GM18909 (cell line): ENCODE data around the gene CISD1.
A peak's percentile ranks its signal among the peaks of the same experiment; 100 is the strongest.
"Not testable (repeated sequence)": the region's sequence is repeated elsewhere in the genome, so short reads cannot be mapped to it uniquely, and the experiment has no call there.

Experiments used
- ATAC-seq: cut with Tn5 transposase; IDR thresholded peaks from one replicate; pipeline ENCODE4 v1.9.1; 2021; ENCODE audit warnings: mild to moderate bottlenecking; ENCODE audit not compliant: unreplicated experiment, poor library complexity

The CISD1 gene

DNA sequence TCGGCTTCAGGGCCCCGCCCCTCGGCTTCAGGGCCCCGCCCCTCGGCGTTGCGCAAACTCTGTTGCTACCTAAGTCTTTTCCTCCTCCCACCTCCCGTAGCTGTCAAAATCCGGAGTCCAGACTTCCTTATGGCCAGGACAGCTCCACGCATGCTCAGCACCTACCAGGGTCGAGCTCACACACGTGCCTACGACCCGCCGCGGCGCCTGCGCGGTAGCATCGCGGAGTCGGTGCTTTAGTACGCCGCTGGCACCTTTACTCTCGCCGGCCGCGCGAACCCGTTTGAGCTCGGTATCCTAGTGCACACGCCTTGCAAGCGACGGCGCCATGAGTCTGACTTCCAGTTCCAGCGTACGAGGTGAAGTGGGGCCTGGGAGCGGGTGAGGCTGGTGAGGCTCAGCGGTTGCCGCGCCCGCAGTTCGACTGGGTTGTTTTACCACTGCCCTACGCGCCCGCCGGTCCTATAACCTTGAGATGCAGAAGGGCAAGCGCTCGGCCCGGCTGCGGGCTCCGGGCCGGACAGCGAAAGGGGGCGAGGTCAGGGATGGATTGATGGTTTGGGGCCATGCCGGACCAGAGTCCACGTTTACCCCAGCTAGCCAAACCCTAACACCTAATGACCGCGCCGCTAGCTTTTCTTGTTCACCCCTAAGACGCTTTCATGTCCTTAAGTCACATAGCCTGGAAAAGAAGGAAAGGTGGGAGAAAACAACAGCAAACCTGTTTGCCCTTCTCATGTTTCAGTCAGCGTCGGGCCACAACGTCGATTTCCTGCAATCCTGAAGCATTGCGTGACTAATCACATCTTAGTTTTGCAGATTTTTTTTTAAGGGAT, at the start of gene CISD1:
TSS of gene CISD1 (plus strand) at position 217 of the 836 bp plus-strand sequence. CDS start at position 329, 112 bp downstream.
- peak; percentile 62 for ATAC-seq

DNA sequence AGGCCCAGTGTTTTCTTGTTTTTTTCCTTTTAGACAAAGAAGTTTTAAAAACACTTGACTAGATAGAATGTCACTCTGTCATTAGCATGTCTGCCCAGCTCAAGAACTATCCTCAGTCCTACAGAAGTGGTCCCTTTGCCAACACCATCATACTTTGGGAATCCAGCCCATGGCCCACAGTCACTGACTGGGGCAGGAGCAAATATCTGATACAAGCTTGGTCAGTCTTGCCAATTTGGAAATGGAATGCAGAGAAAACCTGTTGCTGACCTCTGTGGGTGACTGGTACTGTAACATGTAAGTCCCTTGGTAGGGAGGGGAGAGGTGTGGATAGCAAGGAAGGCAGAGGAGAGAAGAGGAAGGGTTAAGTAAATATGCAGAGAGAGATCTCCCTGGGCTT, 49.1 kb upstream of the CISD1 start:
- ATAC-seq = no peak

DNA sequence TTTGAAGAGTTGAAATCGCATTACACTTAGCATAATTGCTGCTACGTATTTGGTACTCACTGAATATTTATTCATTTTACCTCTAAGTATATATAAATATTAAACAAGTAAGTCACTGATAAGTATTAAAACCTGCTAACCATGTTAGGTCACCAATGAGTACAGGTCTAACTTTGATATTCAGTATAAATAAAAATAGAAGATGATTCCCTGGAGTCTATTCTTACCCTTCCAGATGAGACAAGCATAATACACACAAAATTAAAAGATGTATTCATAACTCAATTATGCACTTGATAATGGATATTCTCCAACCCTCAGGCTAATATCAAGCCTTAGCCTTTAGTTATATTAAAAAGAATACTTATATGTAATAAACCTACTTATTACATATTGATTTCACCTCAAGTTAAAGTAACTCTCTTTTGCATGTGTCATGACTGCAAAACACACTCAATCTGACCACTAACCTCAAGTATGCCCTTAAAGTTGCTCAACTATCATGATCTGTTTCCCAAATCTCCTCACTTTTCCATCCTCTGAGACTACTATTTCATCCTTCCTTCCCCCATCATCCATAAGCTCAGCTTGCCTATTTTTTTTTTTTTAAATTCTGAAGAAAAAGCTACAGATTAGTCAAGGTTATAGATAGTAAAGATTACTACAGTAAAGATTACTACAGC, 48.1 kb upstream of the CISD1 start:
- no peak for ATAC-seq

DNA sequence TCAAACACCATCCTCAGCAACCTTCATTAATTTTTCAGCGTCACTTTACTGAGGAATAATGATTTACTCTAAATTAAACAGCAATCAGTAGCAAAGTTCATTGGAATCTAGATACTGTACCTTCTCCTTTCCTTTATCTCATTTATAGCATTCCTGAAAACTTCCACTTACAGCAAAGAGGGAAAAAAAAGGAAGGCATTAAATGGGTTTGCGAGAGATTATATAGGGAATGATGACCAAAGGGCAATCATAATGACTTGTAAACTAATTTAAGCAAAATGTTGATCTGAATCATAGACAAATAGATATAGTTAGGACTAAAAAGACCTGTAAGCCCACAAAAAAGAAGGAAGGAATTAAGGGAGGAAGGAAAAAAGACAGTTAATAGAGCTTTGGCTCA, 43.3 kb upstream of the CISD1 start:
- ATAC-seq = no peak

DNA sequence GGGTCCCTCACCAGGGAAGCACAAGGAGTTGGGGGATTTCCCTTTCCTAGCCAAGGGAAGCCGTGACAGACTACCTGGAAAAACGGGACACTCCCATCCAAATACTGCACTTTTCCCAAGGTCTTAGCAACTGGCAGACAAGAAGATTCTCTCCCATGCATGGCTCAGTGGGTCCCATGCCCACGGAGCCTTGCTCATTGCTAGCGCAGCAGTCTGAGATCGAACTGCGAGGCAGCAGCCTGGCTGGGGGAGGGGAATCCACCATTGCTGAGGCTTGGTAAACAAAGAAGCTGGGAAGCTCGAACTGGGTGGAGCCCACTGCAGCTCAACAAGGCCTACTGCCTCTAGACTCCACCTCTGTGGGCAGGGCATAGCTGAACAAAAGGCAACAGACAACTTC, 39.1 kb upstream of the CISD1 start:
- ATAC-seq = not testable (repeated sequence)

DNA sequence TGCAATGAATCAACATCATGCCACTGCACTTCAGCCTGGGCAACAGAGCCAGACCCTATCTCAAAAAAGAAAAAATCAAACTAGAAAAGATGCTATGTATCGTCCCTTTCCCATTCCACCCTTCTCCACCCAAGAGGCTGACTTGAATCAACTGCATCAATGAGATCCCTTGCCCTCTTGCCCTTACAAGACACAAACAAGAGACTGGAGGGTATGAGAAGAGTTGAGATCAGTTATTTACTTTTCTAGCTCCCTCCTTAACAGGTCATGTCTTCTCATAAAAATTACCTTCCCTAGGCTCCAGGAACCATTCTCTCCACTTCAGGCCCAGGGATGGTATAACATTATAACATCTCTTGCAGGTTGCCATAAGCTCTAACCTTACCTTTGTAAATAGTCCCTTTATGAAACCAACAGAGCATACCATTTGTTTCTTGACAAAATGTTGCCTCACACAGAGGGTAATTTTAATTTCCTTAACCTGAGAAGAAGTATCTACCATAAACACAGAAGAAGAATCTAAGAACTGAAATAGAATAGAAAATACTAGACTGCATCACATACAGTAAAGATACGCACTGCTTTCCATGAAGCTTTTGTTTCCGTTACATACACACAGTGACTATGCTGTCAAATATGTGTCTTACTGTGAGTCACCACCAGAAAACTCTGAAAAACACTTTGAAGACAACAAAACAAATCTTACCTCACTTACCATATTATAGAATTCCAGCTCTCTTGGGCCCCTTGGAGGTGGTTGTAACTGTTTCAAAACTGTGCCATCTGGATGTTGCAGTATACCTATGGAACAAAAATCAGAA, 31.7 kb upstream of the CISD1 start:
- ATAC-seq = no peak

DNA sequence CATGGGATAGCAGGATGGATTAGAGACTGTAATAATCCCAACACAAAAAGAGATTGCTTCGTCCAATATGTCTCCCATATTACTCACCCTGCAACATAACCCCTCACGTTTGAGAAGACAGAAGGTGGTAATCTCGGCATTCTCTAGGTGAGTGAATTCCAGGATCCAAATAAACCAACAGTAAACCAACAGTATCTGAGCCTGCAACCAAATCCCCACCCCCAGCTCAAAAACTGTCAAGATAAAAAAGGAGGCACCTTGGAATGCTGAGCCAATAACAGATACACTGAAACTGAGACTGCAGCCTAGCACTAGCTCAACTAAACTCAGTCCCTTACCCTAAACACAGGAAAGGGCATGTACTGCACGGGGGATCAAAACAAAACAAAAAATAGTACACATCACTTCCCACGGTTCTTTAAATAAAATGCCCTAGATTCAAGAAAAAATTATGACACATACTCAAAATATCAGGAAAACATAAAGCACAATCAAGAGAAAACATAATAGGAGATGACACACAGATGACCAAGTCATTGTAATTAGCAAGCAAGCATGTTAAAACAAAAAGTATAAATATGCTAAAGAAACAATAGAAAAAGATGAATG, 29.3 kb upstream of the CISD1 start:
- no peak for ATAC-seq

DNA sequence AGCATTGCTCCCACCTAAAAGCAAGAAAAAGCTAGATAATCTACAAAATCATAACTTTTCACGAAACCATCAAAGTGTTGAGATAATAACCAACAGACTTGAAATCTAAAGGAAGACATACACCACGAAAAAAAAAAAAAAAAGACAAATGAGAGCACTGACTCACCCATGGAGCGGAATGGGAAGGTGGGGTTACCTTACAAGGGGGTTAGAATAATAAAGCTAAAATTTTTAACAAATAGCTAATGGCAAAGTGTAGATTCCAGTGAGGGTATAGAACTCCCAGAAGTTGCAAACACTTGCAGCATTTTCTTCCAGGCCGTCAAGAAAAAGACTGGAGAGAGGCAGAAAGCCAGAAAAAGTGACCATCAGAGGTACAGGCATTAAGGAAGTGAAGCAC, 28.4 kb upstream of the CISD1 start:
- no peak for ATAC-seq

DNA sequence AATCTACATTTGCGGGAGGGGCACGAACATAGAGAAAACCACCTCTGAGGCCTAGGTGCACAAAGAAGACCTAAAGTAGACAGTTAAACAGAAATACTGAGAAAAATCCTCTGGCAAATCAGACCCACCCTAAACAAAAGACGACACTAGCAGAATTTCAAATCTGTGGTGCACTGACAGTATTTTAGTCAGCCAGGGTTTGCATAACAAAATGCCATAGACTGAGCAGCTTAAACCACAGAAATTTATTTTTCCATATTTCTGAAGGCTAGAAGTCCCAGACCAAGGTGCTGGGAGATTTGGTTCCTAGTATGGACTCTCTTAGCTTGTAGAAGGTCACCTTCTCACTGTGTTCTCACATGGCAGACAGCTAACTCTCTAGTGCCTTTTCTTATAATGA, 27.6 kb upstream of the CISD1 start:
- no peak for ATAC-seq

DNA sequence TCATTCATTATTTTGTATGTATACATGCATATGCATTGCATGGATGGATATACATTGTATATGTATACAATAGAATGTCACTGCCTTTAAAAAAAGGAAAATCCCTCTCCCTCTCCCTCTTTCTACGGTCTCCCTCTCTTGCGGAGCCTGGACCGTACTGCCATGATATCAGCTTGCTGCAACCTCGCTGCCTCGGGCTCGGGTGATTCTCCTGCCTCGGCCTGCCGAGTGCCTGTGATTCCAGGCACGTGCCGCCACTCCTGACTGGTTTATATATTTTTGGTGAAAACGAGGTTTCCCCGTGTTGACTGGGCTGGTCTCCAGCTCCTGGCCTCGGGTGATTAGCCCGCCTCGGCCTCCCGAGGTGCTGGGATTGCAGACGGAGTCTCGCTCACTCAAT, 25.7 kb upstream of the CISD1 start:
- ATAC-seq = no peak

DNA sequence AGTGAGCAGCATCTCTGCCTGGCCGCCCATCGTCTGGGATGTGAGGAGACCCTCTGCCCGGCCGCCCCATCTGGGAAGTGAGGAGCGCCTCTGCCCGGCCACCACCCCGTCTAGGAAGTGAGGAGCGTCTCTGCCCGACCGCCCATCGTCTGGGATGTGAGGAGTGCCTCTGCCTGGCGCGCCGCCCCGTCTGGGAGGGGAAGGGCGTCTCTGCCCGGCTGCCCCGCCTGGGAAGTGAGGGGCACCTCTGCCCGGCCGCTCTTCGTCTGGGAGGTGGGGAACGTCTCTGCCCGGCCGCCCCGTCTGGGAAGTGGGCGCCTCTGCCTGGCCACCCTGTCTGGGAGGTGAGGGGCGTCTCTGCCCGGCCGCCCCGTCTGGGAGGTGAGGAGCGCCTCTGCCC, 25.2 kb upstream of the CISD1 start:
- ATAC-seq = not testable (repeated sequence)

DNA sequence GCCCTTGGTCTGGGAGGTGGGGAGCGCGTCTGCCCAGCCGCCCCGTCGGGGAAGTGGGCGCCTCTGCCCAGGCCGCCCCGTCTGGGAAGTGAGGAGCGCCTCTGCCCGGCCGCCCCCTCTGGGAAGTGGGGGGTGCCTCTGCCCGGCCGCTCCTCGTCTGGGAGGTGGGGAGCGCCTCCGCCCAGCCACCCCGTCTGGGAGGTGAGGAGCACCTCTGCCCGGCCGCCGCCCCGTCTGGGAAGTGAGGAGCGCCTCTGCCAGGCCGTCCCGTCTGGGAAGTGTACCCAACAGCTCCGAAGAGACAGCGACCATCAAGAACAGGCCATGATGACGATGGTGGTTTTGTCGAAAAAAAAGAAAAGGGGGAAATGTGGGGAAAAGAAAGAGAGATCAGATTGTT, 24.7 kb upstream of the CISD1 start:
- not testable (repeated sequence) for ATAC-seq

DNA sequence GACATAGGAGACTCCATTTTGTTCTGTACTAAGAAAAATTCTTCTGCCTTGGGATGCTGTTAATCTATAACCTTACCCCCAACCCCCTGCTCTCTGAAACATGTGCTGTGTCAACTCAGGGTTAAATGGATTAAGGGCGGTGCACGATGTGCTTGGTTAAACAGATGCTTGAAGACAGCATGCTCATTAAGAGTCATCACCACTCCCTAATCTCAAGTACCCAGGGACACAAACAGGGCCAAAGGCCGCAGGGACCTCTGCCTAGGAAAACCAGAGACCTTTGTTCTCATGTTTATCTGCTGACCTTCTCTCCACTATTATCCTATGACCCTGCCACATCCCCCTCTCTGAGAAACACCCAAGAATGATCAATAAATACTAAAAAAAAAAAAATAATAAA, 24.3 kb upstream of the CISD1 start:
- ATAC-seq = not testable (repeated sequence)

DNA sequence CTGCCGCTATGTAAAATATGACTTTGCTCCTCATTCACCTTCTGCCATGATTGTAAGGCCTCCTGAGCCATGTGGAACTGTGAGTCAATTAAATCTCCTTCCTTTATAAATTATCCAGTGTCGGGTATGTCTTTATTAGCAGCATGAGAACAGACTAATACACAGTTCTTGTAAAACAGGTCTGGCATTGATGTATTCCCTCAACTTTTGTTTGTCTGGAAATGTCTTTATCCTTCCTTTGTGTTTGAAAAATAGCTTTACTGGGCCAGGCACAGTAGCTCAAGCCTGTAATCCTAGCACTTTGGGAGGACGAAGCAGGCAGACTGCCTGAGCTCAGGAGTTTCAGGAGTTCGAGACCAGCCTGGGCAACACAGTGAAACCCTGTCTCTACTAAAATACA, 15.8 kb upstream of the CISD1 start:
- no peak for ATAC-seq

DNA sequence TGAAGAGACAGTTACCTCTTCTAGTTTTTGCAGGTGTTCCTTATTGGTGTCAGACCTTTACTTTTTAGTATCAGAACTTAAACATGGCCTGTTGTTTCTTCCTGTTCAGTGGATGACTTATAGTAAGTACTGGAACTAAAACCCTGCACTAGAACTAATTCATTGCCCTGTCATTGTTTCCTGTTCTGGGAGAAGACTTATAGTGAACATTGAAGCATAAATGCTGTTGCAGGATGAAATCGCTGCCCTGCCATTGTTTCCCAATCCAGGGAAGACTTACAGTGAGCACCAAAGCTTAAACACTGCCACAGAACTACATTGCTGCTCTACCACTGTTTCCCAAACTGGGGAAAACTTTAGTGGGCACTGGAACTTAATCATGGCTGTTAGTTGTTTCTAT, 14.3 kb upstream of the CISD1 start:
- ATAC-seq = no peak

DNA sequence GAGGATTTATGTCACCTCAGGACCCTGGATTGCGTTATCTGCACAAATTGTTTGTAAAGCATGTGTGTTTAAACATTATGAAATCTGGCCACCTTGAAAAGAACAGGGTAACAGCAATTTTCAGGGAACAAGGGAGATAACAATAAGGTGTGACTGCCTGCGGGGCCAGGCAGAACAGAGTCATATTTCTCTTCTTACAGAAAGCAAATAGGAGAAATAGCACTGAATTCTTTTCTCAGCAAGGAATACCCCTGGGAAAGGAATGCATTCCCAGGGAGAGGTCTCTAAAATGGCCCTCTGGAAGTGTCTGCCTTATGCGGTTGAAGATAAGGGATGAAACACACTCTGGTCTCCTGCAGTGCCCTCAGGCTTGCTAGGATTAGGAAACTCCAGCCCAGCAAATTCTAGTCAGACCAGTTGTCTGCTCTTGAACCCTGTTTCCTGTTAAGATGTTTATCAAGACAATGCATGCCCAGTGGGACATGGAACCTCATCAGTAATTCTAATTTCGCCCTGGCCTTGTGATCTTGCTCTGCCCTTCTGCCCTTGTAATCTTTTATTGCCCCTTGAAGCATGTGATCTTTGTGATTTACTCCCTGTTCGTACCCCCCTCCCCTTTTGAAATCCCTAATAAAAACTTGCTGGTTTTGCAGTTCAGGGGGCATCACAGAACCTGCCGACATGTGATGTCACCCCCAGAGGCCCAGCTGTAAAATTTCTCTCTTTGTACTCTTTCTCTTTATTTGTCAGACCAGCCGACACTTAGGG, 12.8 kb upstream of the CISD1 start:
- ATAC-seq = not testable (repeated sequence)

DNA sequence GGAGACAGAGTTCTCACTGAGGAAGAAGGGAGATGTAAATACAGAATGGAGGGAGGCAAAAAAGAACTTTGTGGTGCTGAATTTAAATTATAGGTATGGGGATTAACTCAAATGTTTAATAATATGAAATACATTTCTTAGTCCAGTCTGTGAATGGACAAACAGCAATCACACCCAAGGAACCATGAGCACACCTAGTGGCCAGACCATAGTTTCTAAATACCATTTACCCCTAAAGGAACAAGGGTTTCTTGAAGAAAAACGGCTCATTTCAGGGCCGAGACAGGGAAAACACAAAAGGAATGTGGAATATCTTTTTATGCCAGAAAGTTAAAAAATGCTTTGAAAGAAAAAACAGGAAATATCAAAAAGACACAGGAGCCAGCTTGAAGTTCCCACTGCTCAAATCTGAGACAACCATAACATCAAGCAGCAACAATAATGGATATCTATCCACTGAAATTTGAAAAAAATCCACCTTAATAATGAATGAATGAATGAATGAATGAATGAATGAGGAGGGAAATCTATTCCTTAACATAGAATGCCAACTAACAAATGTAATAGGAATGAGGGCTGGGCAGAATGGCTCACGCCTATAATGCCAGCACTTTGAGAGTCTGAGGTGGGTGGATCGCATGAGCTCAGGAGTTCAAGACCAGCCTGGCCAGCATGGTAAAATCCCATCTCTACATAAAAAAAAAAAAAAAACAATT, 9.8 kb upstream of the CISD1 start:
- ATAC-seq = no peak

DNA sequence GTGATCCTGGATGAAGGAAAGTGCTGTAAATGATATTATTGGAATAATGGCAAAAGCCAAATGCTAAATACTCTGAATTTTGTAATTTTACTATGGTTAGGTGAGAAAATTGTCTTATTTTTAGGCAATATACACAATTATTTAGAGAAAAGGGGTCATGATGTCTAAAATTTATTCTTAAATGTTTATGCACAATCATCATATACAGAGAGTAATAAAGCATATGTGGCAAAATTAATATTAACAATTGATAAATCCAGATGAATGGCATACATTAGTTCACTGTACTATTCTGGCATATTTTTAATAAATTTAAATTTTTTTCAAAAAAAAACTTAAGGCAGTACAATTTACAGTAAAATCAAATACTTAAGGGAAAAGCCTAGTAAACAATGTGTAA, 8.6 kb upstream of the CISD1 start:
- ATAC-seq = no peak

DNA sequence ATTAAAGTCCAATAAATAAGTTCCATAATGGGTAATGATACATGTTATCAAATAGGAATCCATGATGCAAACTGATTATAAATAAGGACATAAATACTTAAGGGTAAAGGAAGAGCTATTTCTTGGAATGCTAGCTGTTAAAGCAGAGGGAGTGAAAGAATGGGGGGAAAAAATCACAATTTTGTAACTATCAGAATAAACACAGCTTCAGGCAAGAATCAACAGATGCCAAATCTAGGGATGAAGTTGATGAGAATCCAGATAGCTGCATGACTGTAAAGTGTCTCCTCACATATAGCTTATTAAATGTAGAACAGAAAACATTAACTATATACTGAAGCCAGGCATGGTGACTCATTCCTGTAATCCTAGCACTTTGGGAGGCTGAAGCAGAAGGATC, 6.2 kb upstream of the CISD1 start:
- ATAC-seq = no peak
